ENCODE data around the gene LYL1. TPM values are rescaled to one million over a fixed set of nuclear protein-coding genes. Genes with fewer than 3 reads are reported as not detected.

Gene LYL1
- total and polyA plus RNA-seq, 2 of the 4 experiments (the other 2 are of a cell fraction), result 0.36 to 0.39 TPM

- ChIA-PET CTCF (no interaction called here), POLR2A (ENCODE audit: unreplicated experiment) (no interaction called here)
- Histone ChIP-seq H2BK120ac (ENCODE audit: low read depth, low read length) (no peak overlapping the region), H3K18ac (ENCODE audit: low read depth, low read length) (no peak overlapping the region), H3K27ac (ENCODE audit: insufficient read depth, low read length) (no peak overlapping the region), H3K4me1 (ENCODE audit: control insufficient read depth, insufficient read depth, low read length) (peaks cover 12% of the 10 kb centered on the region), H3K79me1 (ENCODE audit: low read depth in 1 of 2, low read length in 2 of 2) (peaks cover 0 to 17% of the 10 kb centered on the region in 2 experiments; a peak in 1 of 4 replicates), H3K4ac (ENCODE audit: low read depth, low read length) (no peak overlapping the region), H2BK5ac (ENCODE audit: low read depth, low read length, poor library complexity, severe bottlenecking) (no peak overlapping the region), H3K14ac (replicated peaks; ENCODE audit: low read depth, low read length) (no peak overlapping the region), H3K9ac (ENCODE audit: low read depth, low read length) (no peak overlapping the region), H4K20me1 (ENCODE audit: insufficient read depth, low read length) (peaks cover 6% of the 10 kb centered on the region), H2AK9ac (replicated peaks; ENCODE audit: low read depth, low read length, poor library complexity) (no peak overlapping the region), H3K4me2 (ENCODE audit: low read depth, low read length) (no peak overlapping the region), H3K56ac (ENCODE audit: extremely low read depth, insufficient read depth, low read length) (no peak overlapping the region), H3K9me1 (ENCODE audit: insufficient read depth, low read length) (0 out of 2 replicates have a peak, but pooled peaks cover 4% of the 10 kb centered on the region), H2AFZ (replicated peaks; ENCODE audit: low read length, poor library complexity) (no peak overlapping the region), H3K27me3 (ENCODE audit: control insufficient read depth, insufficient read depth, low read length) (no peaks in the 10 kb centered on the region), H2BK15ac (ENCODE audit: low read depth, low read length) (no peak overlapping the region), H4K91ac (ENCODE audit: insufficient read depth, low read depth, low read length) (no peak overlapping the region), H2BK20ac (ENCODE audit: low read depth, low read length) (no peak overlapping the region), H3K23ac (ENCODE audit: low read depth, low read length) (no peak overlapping the region), H3K9me3 (ENCODE audit: control insufficient read depth, insufficient read depth, low read length) (no peaks in the 10 kb centered on the region), H3K36me3 (ENCODE audit: control insufficient read depth, insufficient read depth, low read length) (peaks cover 6% of the 10 kb centered on the region; the same call in 1 of the 2 replicates), H4K8ac (ENCODE audit: low read depth in 2 of 2, low read length in 2 of 2) (no peak overlapping the region), H4K5ac (ENCODE audit: low read depth, low read length) (no peak overlapping the region), H3K4me3 (ENCODE audit: insufficient read depth, low read depth, low read length) (no peak overlapping the region), H2AK5ac (ENCODE audit: low read depth, low read length) (no peak overlapping the region)
- in situ Hi-C loops (cut with MboI; ENCODE audit: low sequenced_read_pairs) (no loop called here), intact Hi-C loops (cut with micrococcal nuclease) (no loop called here), dilution Hi-C loops (cut with HindIII; ENCODE audit: low sequenced_read_pairs, unreplicated experiment) (no loop called here)
- no peak for ATAC-seq (ENCODE audit: low read depth)
- 39% methylated on average over 4 of the region's 58 CpGs; no CpG with 5 or more reads in 1 of the 2 experiments for WGBS, 2 experiments (ENCODE audit: extremely low coverage in 2 of 2, insufficient read length in 1 of 2)
- BruUV-seq (replicated peaks), result no TSS peak
- TF ChIP-seq MXI1 (IDR thresholded peaks at IDR 0.05; ENCODE audit: borderline replicate concordance, low read depth, low read length) (no peak), RFX5 (IDR thresholded peaks at IDR 0.05; ENCODE audit: low read depth, low read length) (no peak), FOS (IDR thresholded peaks at IDR 0.05; ENCODE audit: low read depth, low read length) (no peak), RCOR1 (IDR thresholded peaks at IDR 0.05; ENCODE audit: insufficient replicate concordance, low read length) (no peak), CTCF (conservative IDR thresholded peaks at IDR 0.05; ENCODE audit: low read depth, low read length) (no peak), NFE2L2 (IDR thresholded peaks at IDR 0.05; ENCODE audit: low read depth, low read length) (no peak), MAZ (IDR thresholded peaks at IDR 0.05; ENCODE audit: borderline replicate concordance, low read depth, low read length) (no peak), USF2 (IDR thresholded peaks at IDR 0.05; ENCODE audit: low read depth, low read length) (no peak), RAD21 (IDR thresholded peaks at IDR 0.05; ENCODE audit: low read length) (no peak)
- no peak for DNase-seq
Observed at GRCh38 chr19:13098277-13099072, 4.2 kb downstream of the LYL1 start.
